ENCODE results near the gene PDE8B.

Gene PDE8B

GRCh38 chr5:77189421-77189820 is 21.1 kb upstream of the PDE8B start:
- DNase-seq: no peak

- DNase-seq: no peak
These were observed 17.9 kb upstream of the PDE8B start for GRCh38 chr5:77192441-77193050.

- no peak for DNase-seq
These were observed 15.7 kb upstream of the PDE8B start for GRCh38 chr5:77194762-77195161.

- DNase-seq: no peak
These were observed 12.5 kb upstream of the PDE8B start for GRCh38 chr5:77197840-77198554.

DNA sequence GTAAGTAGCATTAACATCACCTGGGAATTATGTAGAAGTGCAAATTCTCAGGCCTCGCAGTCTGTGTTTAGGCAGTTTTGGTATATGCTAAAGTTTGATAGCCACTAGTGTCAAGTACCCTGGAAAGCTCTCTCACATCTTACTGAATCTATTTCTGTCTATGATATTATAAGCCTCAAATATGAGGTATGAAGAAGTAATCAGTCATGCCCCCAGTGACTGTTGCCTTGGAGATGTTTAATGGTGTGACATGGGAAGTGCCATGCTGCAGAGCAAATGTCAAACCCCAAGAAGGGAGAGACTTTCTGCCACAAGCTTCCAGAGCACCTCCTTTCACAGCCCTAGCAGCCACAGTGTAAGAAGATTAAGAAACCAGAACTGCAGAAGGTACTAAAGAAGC is 9.8 kb upstream of the PDE8B start:
- no peak for DNase-seq

- no peak for DNase-seq
These were observed 8.3 kb upstream of the PDE8B start for GRCh38 chr5:77202145-77202544.

DNA sequence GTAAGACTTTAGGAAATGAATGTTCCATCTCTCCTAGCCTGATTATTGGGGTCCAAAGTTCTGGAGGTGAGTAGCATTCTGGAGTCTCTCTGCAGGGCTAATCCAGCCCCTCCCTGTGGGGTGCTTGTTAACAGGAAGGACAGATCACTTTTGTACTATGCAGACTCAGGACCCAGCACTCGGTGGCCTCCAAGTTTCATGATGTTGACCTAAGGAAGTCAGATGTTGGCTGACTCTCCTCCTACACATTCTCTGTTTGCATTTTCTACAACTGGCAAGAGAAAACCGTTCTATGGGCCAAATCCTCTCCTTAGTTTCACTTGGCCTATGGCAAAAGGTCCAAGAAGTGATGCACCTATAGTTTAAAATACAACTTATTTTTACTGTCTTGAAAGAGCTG is 5.5 kb upstream of the PDE8B start:
- no peak for DNase-seq

GRCh38 chr5:77208507-77209163 is 1.8 kb upstream of the PDE8B start:
- no peak for DNase-seq

GRCh38 chr5:77209495-77210090 is 887 bp upstream of the PDE8B start:
- DNase-seq: no peak

GRCh38 chr5:77210964-77211690 is 647 bp downstream of the PDE8B start:
- DNase-seq: no peak

- DNase-seq: no peak
These were observed 1.2 kb downstream of the PDE8B start for GRCh38 chr5:77211691-77212047.

DNA sequence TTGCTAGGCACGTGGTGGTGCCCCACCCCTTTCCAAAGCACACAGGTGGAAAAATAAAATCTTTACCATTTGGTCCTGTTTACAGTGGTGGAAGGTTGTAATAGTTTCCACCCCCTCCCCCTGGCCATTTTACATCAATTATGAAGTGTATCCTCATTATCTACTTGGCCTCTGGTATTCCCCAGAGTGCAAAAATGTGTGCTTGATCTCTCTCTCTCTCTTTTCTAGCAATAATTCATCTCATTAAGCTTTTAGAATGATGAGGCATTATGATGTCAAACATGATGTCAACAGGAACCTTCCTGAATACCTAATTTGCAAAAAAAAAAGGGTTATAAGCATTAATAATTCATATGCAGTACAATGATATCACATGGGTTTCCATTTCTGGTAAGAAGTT is 3.1 kb downstream of the PDE8B start:
- no peak for DNase-seq

DNA sequence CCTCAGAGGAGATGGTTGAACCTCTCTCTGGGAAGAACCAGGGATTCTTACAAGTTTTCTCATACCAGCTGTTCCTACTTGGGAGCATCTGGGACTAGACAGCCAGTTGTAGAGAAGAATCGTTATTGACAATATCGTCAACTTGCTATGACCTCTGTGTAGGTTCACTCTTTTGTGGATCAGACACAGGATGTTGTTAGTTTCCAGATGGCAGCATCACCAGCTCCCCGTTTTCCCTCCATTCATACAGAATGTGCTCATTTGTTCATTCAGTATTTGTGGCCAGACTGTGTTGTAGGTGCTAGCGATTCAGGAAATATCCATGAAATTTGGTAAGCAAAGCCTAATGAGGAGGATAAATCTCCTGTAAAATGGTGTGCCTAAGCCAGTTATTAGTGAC is 3.7 kb downstream of the PDE8B start:
- DNase-seq: no peak

DNA sequence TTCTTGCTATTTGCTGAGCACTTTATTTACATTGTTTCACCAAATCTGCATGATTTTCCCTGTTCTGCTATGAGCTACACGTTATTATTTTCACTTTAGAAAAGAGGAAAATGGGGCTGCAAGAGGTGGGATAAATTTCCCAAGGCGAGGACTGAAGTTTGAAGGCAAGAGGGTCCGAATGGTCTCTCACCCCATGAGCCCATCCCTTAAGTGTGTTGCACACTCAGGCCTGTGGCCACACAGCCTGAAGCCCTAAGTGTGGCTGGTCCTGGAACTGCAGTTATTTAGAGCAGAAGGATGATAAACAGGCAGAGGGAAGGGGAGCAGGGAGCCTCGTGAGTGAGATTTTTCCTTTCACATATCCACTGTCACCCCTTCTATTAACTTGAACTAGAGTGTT is 7.8 kb downstream of the PDE8B start:
- DNase-seq: no peak

DNA sequence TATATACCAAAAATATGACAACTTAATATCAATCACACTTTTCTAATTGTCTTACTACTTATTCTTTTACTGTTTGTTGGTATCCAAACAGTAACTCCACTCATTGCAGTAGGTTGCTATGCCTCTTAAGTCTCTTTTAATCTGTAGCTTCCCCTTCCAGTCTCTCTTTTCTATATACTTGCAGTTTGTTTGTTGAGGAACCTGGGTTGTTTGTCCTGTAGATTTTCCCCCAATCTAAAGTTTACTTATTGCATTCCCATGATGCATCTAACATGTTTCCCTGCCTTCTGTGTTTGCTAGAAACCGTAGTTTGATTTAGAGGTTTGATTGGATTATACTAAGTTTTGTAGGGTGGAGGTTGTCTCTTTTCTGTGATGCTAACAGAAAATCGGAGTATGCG is 10.6 kb downstream of the PDE8B start:
- DNase-seq: no peak

GRCh38 chr5:77222722-77223121 is 12.2 kb downstream of the PDE8B start:
- DNase-seq: no peak

DNA sequence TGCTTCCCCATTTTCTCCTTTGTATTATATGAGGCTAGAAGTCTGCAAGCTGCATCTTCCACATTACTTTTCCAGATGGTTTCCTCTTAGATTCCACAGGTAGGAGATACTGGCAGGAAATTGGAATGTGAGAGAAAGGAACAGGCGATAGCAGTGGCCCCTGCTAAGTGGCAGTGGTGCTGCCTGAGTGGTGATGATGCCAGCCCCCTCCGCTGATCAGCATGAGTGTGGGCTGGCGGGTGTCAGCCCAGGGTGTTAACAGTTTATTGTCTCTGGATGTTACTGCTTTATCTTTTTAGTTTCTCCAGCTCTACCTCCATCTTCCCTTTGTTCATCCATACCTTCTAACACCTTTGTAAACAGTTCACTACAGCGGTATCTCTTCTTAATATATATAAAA is 13.2 kb downstream of the PDE8B start:
- DNase-seq: no peak

- no peak for DNase-seq
These were observed 14.3 kb downstream of the PDE8B start for GRCh38 chr5:77224672-77225355.

DNA sequence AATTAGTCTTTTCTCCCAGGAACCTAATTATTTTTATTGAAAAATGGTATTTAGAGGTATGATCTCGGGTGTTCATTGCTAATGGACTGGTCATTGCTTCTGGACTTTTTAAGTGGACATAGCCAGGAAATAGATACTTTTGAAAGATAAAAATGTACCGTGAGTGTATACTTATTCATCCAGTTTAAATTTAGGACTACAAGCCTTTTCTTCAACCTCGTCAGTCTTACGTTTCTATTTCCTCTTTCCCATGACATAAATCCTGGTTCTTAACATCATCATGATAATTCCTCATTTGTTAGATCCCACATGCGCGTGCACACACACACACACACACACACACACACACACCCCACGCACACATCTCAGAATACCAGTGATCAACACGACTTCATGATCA is 15.1 kb downstream of the PDE8B start:
- no peak for DNase-seq

DNA sequence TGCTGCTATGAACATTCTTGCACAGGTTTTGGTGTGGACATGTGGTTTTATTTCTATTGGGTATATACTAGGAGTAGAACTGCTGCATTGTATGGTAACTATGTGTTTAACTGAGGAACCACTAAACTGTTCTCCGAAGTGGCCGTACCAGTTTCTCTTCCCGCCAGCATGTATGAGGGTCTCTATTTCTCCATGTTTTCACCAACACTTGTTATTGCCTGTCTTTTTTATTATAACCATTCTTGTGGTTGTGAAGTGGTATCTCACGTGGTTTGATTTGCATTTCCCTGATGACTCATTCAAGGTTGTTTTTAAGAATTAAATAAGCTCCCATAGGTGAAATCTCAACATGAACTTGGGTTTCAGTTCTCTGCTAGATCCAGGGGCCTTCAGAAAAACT is 19.4 kb downstream of the PDE8B start:
- no peak for DNase-seq

DNA sequence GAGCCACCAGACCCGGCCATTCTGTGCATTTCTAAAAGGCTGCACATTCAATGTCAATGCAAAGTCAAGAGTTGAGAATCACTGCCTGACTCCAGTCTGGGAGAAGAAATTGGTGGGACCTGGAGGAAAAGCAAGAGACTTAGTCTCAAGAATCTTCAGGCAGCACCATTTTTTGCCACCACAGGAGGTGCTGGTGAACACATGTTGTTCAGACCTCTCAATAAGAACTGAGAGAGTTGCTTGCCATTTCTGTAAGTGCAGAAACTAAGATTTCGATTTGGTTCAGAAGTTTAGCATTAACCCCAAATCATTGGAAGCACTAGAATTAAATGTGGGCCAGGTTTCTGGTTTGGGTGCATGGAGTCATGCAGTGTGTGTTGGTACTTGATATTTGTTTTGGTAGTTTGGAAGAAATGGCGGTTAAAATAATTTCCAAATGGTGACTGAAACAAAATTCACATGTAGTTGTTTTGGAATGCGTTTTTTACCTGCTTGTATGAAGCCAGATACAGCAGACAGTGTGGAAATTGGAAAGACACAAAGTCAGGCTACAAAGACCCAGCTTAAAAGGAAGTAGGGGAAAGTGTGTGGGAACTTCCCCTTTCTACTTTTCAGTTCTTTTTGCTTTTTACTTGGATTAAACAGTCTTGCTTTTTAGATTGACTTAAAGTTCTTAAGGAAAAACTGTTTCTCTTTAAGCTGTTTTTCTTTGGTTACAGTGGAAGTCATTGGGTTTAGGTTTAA is 20.4 kb downstream of the PDE8B start:
- DNase-seq: no peak

Measured in effector CD8-positive, alpha-beta T cell (primary cell).